ENCODE results near the gene ADGRL2. TPM values are rescaled to one million over a fixed set of nuclear protein-coding genes. Genes with fewer than 3 reads are reported as not detected.

Gene ADGRL2
- total RNA-seq, 4 donors from 2014 or later: 40.7 to 53.4 (median 44.2) TPM

GRCh38 chr1:81758181-81758580, 42.6 kb upstream of the ADGRL2 start:
- no peak for DNase-seq (ENCODE audit: low spot score in 2 of 2)
- H3K9me3 ChIP-seq: no peaks in the 10 kb centered on the region
- no peak overlapping the region for H3K4me3 ChIP-seq
- peaks cover 9% of the 10 kb centered on the region for H3K4me1 ChIP-seq
- no peak overlapping the region for H3K27ac ChIP-seq
- WGBS: 32% methylated on average over 2 of the region's 2 CpGs
- H3K27me3 ChIP-seq: no peaks in the 10 kb centered on the region
- H3K36me3 ChIP-seq: no peaks in the 10 kb centered on the region
- TF ChIP-seq EP300 (IDR thresholded peaks at IDR 0.05) (no peak), POLR2A (IDR thresholded peaks at IDR 0.05) (no peak), CTCF (IDR thresholded peaks at IDR 0.05) (no peak), POLR2AphosphoS5 (IDR thresholded peaks at IDR 0.05) (no peak)

DNA sequence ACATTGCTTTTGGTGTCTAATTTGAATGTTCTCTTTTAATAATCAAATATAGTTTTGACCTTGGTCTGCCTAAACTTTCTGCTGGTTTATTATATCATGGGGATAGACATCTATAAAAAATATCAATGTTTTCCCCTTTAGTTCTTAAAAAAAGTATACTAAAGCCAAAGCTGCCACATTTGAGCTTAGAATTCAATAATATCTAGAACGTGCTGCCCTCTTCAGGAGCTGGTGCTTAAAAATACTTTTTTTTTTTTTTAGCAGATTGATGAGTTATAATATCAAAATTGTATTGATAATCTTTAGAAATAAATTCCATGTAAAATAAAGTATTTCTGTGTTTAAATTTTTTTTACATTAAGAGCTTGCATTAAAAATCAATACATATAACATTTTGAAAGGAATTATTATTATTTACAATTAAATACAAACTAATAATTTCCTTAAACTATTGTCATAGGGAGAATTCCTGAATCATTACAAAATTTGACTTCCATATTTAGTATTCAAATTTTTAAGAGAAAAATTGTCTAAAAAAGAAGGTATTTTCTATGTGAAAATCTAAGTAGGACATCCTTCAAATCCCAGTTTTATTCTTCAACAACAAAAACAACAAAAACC, 40.1 kb upstream of the ADGRL2 start:
- DNase-seq (ENCODE audit: low spot score in 2 of 2): no peak
- no peak overlapping the region for H3K4me3 ChIP-seq
- 1% methylated on average over 1 of the region's 1 CpG for WGBS
- TF ChIP-seq CTCF (IDR thresholded peaks at IDR 0.05): no peak
- TF ChIP-seq POLR2A (IDR thresholded peaks at IDR 0.05): no peak
- TF ChIP-seq POLR2AphosphoS5 (IDR thresholded peaks at IDR 0.05): no peak
- no peak for TF ChIP-seq EP300 (IDR thresholded peaks at IDR 0.05)
- no peaks in the 10 kb centered on the region for H3K36me3 ChIP-seq
- H3K27ac ChIP-seq: no peak overlapping the region
- no peaks in the 10 kb centered on the region for H3K27me3 ChIP-seq
- H3K4me1 ChIP-seq: peaks cover 9% of the 10 kb centered on the region
- no peaks in the 10 kb centered on the region for H3K9me3 ChIP-seq

DNA sequence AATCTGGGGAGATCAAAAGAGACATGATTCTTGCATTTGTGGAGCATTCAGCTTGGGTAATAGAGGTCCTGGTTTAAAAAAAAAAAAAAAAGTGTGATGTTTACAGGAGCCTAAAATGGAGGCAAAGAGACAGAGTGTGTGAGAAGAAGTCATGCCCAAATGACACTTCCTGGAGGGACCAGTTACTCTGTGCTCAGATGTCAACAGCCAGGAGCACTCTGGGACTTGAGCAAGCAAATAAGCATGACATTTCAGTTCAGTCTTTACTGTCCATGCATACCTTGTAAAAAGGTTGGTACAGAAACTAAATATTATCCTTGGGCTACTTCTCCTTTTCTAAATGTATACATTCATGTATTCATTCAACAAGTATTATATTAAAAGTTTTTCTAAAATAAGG, 25.2 kb upstream of the ADGRL2 start:
- Histone ChIP-seq H3K4me1 (no peaks in the 10 kb centered on the region), H3K9me3 (no peaks in the 10 kb centered on the region), H3K36me3 (no peaks in the 10 kb centered on the region), H3K4me3 (no peak overlapping the region), H3K27me3 (no peaks in the 10 kb centered on the region), H3K27ac (no peak overlapping the region)
- TF ChIP-seq CTCF (IDR thresholded peaks at IDR 0.05) (no peak), POLR2A (IDR thresholded peaks at IDR 0.05) (no peak), POLR2AphosphoS5 (IDR thresholded peaks at IDR 0.05) (no peak), EP300 (IDR thresholded peaks at IDR 0.05) (no peak)
- DNase-seq (ENCODE audit: low spot score in 2 of 2): no peak

GRCh38 chr1:81780705-81781454, 19.9 kb upstream of the ADGRL2 start:
- no peaks in the 10 kb centered on the region for H3K4me1 ChIP-seq
- 96% methylated on average over 1 of the region's 1 CpG for WGBS
- no peak for DNase-seq (ENCODE audit: low spot score in 2 of 2)
- no peaks in the 10 kb centered on the region for H3K9me3 ChIP-seq
- H3K36me3 ChIP-seq: no peaks in the 10 kb centered on the region
- H3K27ac ChIP-seq: no peak overlapping the region
- no peaks in the 10 kb centered on the region for H3K27me3 ChIP-seq
- H3K4me3 ChIP-seq: no peak overlapping the region
- TF ChIP-seq POLR2A (IDR thresholded peaks at IDR 0.05) (no peak), POLR2AphosphoS5 (IDR thresholded peaks at IDR 0.05) (no peak), CTCF (IDR thresholded peaks at IDR 0.05) (no peak), EP300 (IDR thresholded peaks at IDR 0.05) (no peak)

DNA sequence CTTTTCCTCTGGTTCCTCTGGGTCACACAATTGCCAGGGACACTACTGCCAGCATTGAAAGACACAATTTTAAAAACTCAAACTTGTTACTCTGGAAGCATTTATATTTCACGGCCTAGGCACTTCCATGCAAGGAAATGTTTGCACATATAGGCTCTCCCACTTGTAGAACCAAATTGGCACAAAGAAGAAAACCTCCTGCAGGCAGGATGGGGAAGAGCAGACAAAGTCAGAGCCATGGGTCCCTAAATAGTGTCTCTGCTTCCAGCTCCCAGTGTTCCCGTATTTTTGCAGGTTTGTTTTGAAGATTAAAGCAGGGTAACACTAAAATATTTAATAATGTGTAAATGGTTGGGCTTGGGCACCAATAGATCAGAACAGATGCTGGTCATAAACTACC, 19.0 kb upstream of the ADGRL2 start:
- Histone ChIP-seq H3K4me1 (no peaks in the 10 kb centered on the region), H3K27me3 (no peaks in the 10 kb centered on the region), H3K9me3 (no peaks in the 10 kb centered on the region), H3K4me3 (no peak overlapping the region), H3K36me3 (no peaks in the 10 kb centered on the region), H3K27ac (no peak overlapping the region)
- no peak for DNase-seq (ENCODE audit: low spot score in 2 of 2)
- 74% methylated on average over 2 of the region's 2 CpGs for WGBS
- TF ChIP-seq POLR2A (IDR thresholded peaks at IDR 0.05): no peak
- TF ChIP-seq POLR2AphosphoS5 (IDR thresholded peaks at IDR 0.05): no peak
- no peak for TF ChIP-seq EP300 (IDR thresholded peaks at IDR 0.05)
- no peak for TF ChIP-seq CTCF (IDR thresholded peaks at IDR 0.05)

All from suprapubic skin (tissue), 4 donors.